HepG2 (cell line): ENCODE data around the gene CAPN10. TPM values are rescaled to one million over a fixed set of nuclear protein-coding genes. Genes with fewer than 3 reads are reported as not detected.

ENCODE experiments used
- ARNT2 ChIP-seq: sonication (generic); formaldehyde crosslinking; IDR thresholded peaks from 2 replicates; pipeline ENCODE4 v1.8.0; 2022; ENCODE audit warnings: mild to moderate bottlenecking, low read depth, missing genetic modification reagents, moderate library complexity
- CHCHD3 ChIP-seq: sonication (generic); formaldehyde crosslinking; IDR thresholded peaks from 2 replicates; pipeline ENCODE4 v1.8.0; 2022; ENCODE audit warnings: mild to moderate bottlenecking, missing genetic modification reagents, moderate library complexity
- DNMT1 ChIP-seq: sonication (generic); formaldehyde crosslinking; IDR thresholded peaks from 2 replicates; pipeline ENCODE4 v1.5.1; 2020; ENCODE audit warnings: mild to moderate bottlenecking, missing genetic modification reagents
- HNRNPK ChIP-seq: fragments of 200-400 bp; formaldehyde crosslinking; IDR thresholded peaks from 2 replicates; pipeline ENCODE4 v1.6.1; 2018; ENCODE audit warnings: low read length, low read depth, moderate library complexity, mild to moderate bottlenecking; ENCODE audit not compliant: poor library complexity, severe bottlenecking
- MAF1 ChIP-seq: sonication (generic); formaldehyde crosslinking; IDR thresholded peaks from 2 replicates; pipeline ENCODE4 v1.5.0; 2020; ENCODE audit warnings: missing genetic modification reagents, borderline replicate concordance
- MAFF ChIP-seq: IDR thresholded peaks from 2 replicates; pipeline ENCODE4 v1.6.1; 2011; ENCODE audit warnings: low read depth, low read length, improper control_type of control experiment
- NONO ChIP-seq, 2 experiments: fragments of 450-650 bp in 1 of 2; sonication (generic) in 1 of 2; formaldehyde crosslinking in 1 of 2; IDR thresholded peaks in 1 of 2; conservative IDR thresholded peaks in 1 of 2; 2 replicates each; pipeline versions ENCODE4 v1.6.1 to v1.8.0; 2017 to 2022; ENCODE audit warnings: mild to moderate bottlenecking in 1 of 2, missing genetic modification reagents in 1 of 2, moderate library complexity in 1 of 2
- SIN3A ChIP-seq: IDR thresholded peaks from 2 replicates; pipeline ENCODE4 v1.6.1; 2011; ENCODE audit warnings: low read depth, mild to moderate bottlenecking, control low read depth, low read length, borderline replicate concordance
- SP140L ChIP-seq: sonication (generic); formaldehyde crosslinking; IDR thresholded peaks from 2 replicates; pipeline ENCODE4 v1.4.0; 2020; ENCODE audit warnings: missing genetic modification reagents, borderline replicate concordance
- STAT5B ChIP-seq: sonication (generic); formaldehyde crosslinking; IDR thresholded peaks from 2 replicates; pipeline ENCODE4 v1.4.0; 2020; ENCODE audit warnings: missing genetic modification reagents
- XRCC5 ChIP-seq: fragments of 200-400 bp; formaldehyde crosslinking; optimal IDR thresholded peaks from 2 replicates; pipeline ENCODE3; 2017; ENCODE audit warnings: mild to moderate bottlenecking, low read length
- ZBTB1 ChIP-seq: sonication (generic); formaldehyde crosslinking; IDR thresholded peaks from 2 replicates; pipeline ENCODE4 v1.4.0; 2020; ENCODE audit warnings: missing genetic modification reagents, borderline replicate concordance
- ZNF264 ChIP-seq: sonication (generic); formaldehyde crosslinking; IDR thresholded peaks from 2 replicates; pipeline ENCODE4 v1.4.0; 2020; ENCODE audit warnings: missing genetic modification reagents
- ZNF550 ChIP-seq: sonication (generic); formaldehyde crosslinking; IDR thresholded peaks from 2 replicates; pipeline ENCODE4 v1.4.0; 2020; ENCODE audit warnings: mild to moderate bottlenecking, missing genetic modification reagents, borderline replicate concordance
- polyA plus RNA-seq, 8 experiments: library from polyadenylated mRNA; depleted of rRNA in 3 of 8; stranded (reverse) in 7 of 8; unstranded in 1 of 8; fragments of >200 nt; fragmentation: Illumina TruSeq in 4 of 8; extraction: Trizol in 4 of 8; gene quantifications; 2 replicates each; pipeline versions ENCODE4 v1.2.1 to v1.2.3, GENCODE V29; 2011 to 2016; ENCODE audit warnings: low read depth in 4 of 8, missing spikeins in 1 of 8, mixed read lengths in 1 of 8; ENCODE audit not compliant: insufficient read depth in 1 of 8
- total RNA-seq, 5 experiments: library from RNA; depleted of rRNA; stranded (reverse); fragments of >200 nt; fragmentation: Illumina TruSeq; extraction: Trizol; gene quantifications; 2 replicates each; pipeline ENCODE4 v1.2.3, GENCODE V29; 2016; ENCODE audit warnings: low read depth in 1 of 5
- TF ChIP-seq, protein P1 (sequence below): sonication (generic); formaldehyde crosslinking; IDR thresholded peaks from 2 replicates; pipeline ENCODE4 v1.4.0; 2020; ENCODE audit warnings: mild to moderate bottlenecking, missing genetic modification reagents, borderline replicate concordance
- TF ChIP-seq, protein P2 (sequence below): sonication (generic); formaldehyde crosslinking; IDR thresholded peaks from 2 replicates; pipeline ENCODE4 v1.5.0; 2020; ENCODE audit warnings: mild to moderate bottlenecking, missing genetic modification reagents
- TF ChIP-seq, protein P3 (sequence below): sonication (generic); formaldehyde crosslinking; IDR thresholded peaks from 2 replicates; pipeline ENCODE4 v1.5.0; 2020; ENCODE audit warnings: missing genetic modification reagents
- TF ChIP-seq, protein P4 (sequence below): sonication (generic); IDR thresholded peaks from 2 replicates; pipeline ENCODE4 v1.6.1; 2016; ENCODE audit warnings: low read depth, borderline replicate concordance
- TF ChIP-seq, protein P5 (sequence below): sonication (generic); formaldehyde crosslinking; IDR thresholded peaks from 2 replicates; pipeline ENCODE4 v1.5.0; 2020; ENCODE audit warnings: missing genetic modification reagents, mild to moderate bottlenecking, borderline replicate concordance

CAPN10 gene
- total and polyA plus RNA-seq, 2 of the 13 experiments (the other 11 are each of a cell fraction or from before 2014, with no cell fraction given): 27.6 to 32.4 TPM

DNA sequence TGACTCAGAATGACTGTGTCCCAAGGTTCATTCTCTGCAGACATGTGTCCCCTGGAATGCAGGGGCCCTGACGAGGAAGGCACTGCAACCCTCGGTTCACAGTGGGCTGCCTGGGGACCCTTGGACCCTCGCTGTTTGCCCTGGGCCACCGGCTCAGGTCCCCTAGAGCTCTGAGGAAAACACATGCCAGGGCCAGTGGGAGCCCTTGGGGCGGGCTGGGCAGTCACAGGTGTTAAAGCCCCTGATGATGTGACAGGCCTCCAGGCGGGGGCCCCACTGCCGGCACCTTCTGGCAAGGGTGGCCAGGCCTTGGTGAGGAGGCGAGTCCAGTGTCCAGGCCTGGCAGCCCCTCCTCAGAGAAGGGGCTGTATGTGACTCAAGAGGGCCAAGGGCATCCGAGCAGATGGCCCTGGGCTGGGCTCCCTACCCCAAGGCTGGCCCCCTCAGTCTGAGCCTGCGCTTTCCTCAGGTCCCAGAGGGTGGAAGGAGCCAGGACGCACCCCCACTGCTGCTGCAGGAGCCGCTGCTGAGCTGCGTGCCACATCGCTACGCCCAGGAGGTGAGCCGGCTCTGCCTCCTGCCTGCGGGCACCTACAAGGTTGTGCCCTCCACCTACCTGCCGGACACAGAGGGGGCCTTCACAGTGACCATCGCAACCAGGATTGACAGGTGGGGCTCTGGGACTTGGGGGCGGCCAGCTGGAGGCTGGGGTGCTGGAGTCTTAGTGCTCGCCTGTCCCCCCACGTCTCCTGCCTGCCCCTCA lies 11.1 kb downstream of the CAPN10 start (continued):
- TF ChIP-seq, protein P1, sequence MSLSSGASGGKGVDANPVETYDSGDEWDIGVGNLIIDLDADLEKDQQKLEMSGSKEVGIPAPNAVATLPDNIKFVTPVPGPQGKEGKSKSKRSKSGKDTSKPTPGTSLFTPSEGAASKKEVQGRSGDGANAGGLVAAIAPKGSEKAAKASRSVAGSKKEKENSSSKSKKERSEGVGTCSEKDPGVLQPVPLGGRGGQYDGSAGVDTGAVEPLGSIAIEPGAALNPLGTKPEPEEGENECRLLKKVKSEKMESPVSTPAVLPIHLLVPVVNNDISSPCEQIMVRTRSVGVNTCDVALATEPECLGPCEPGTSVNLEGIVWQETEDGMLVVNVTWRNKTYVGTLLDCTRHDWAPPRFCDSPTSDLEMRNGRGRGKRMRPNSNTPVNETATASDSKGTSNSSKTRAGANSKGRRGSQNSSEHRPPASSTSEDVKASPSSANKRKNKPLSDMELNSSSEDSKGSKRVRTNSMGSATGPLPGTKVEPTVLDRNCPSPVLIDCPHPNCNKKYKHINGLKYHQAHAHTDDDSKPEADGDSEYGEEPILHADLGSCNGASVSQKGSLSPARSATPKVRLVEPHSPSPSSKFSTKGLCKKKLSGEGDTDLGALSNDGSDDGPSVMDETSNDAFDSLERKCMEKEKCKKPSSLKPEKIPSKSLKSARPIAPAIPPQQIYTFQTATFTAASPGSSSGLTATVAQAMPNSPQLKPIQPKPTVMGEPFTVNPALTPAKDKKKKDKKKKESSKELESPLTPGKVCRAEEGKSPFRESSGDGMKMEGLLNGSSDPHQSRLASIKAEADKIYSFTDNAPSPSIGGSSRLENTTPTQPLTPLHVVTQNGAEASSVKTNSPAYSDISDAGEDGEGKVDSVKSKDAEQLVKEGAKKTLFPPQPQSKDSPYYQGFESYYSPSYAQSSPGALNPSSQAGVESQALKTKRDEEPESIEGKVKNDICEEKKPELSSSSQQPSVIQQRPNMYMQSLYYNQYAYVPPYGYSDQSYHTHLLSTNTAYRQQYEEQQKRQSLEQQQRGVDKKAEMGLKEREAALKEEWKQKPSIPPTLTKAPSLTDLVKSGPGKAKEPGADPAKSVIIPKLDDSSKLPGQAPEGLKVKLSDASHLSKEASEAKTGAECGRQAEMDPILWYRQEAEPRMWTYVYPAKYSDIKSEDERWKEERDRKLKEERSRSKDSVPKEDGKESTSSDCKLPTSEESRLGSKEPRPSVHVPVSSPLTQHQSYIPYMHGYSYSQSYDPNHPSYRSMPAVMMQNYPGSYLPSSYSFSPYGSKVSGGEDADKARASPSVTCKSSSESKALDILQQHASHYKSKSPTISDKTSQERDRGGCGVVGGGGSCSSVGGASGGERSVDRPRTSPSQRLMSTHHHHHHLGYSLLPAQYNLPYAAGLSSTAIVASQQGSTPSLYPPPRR (CRISPR knock-in tag): 0 out of 2 replicates have a peak, but pooled peaks have one; percentile 22
- no peak; the same call in 1 of the 2 replicates for TF ChIP-seq CHCHD3 (CRISPR knock-in tag)
- TF ChIP-seq, protein P2, sequence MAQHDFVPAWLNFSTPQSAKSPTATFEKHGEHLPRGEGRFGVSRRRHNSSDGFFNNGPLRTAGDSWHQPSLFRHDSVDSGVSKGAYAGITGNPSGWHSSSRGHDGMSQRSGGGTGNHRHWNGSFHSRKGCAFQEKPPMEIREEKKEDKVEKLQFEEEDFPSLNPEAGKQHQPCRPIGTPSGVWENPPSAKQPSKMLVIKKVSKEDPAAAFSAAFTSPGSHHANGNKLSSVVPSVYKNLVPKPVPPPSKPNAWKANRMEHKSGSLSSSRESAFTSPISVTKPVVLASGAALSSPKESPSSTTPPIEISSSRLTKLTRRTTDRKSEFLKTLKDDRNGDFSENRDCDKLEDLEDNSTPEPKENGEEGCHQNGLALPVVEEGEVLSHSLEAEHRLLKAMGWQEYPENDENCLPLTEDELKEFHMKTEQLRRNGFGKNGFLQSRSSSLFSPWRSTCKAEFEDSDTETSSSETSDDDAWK (CRISPR knock-in tag): no peak
- no peak for TF ChIP-seq XRCC5
- TF ChIP-seq MAF1: no peak
- TF ChIP-seq ZBTB1 (CRISPR knock-in tag): no peak
- TF ChIP-seq STAT5B (CRISPR knock-in tag): no peak
- TF ChIP-seq, protein P3, sequence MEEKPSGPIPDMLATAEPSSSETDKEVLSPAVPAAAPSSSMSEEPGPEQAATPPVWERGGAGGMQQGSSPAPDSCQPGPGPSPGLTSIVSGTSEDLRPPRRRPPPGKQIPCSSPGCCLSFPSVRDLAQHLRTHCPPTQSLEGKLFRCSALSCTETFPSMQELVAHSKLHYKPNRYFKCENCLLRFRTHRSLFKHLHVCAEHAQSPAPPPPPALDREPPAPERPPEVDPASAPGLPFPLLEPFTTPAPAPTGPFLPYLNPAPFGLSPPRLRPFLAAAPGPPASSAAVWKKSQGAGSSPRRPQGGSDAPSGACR: no peak
- TF ChIP-seq, protein P4, sequence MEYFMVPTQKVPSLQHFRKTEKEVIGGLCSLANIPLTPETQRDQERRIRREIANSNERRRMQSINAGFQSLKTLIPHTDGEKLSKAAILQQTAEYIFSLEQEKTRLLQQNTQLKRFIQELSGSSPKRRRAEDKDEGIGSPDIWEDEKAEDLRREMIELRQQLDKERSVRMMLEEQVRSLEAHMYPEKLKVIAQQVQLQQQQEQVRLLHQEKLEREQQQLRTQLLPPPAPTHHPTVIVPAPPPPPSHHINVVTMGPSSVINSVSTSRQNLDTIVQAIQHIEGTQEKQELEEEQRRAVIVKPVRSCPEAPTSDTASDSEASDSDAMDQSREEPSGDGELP: peak; percentile 65; the same call in 1 of the 2 replicates
- TF ChIP-seq HNRNPK: no peak
- TF ChIP-seq NONO (IDR thresholded peaks at IDR 0.05): no peak
- TF ChIP-seq NONO (CRISPR knock-in tag; conservative IDR thresholded peaks at IDR 0.05): peak; percentile 84
- TF ChIP-seq DNMT1 (CRISPR knock-in tag): peak; percentile 56; the same call in 1 of the 2 replicates
- TF ChIP-seq ARNT2 (CRISPR knock-in tag): no peak
- no peak for TF ChIP-seq ZNF550 (CRISPR knock-in tag)
- TF ChIP-seq, protein P5, sequence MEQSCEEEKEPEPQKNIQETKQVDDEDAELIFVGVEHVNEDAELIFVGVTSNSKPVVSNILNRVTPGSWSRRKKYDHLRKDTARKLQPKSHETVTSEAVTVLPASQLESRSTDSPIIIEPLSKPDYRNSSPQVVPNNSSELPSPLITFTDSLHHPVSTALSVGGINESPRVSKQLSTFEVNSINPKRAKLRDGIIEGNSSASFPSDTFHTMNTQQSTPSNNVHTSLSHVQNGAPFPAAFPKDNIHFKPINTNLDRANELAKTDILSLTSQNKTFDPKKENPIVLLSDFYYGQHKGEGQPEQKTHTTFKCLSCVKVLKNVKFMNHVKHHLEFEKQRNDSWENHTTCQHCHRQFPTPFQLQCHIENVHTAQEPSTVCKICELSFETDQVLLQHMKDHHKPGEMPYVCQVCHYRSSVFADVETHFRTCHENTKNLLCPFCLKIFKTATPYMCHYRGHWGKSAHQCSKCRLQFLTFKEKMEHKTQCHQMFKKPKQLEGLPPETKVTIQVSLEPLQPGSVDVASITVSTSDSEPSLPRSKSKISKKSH: 0 out of 2 replicates have a peak, but pooled peaks have one; percentile 45
- no peak for TF ChIP-seq SP140L (CRISPR knock-in tag)
- TF ChIP-seq ZNF264 (CRISPR knock-in tag): no peak
- TF ChIP-seq MAFF: no peak
- TF ChIP-seq SIN3A: no peak
